GM12878 (cell line): ENCODE results near the gene SUGCT. TPM values are rescaled to one million over a fixed set of nuclear protein-coding genes. Genes with fewer than 3 reads are reported as not detected.

Experiments used
- ATAC-seq: fragments of 200-7000 bp; cut with Tn5 transposase; 3 replicates; pipeline ENCODE4 v1.9.1; 2020; ENCODE audit warnings: mild to moderate bottlenecking, moderate library complexity
- BruUV-seq: library from RNA; stranded (reverse); fragments of 400-500 nt; replicated peaks from 2 replicates; lab custom pipeline; 2021; lab: Mats Ljungman, UMichigan
- CTCF ChIA-PET: fragments of 300-600 bp; sonication (Branson Sonifier 250); formaldehyde crosslinking; extraction: SDS; loops from one replicate; lab custom pipeline; 2021; ENCODE audit warnings: inconsistent platforms; lab: Yijun Ruan, JAX
- POLR2A ChIA-PET: fragments of 350-600 bp; formaldehyde crosslinking; extraction: SDS; loops from one replicate; lab custom pipeline; 2021; ENCODE audit warnings: inconsistent platforms; lab: Charles Lee
- RAD21 ChIA-PET: fragments of 300-600 bp; sonication (Branson Sonifier 250); formaldehyde crosslinking; loops from one replicate; lab custom pipeline; 2023; ENCODE audit warnings: antibody characterized with exemption; ENCODE audit not compliant: unreplicated experiment; lab: Charles Lee
- SMC1A ChIA-PET: fragments of 300-600 bp; sonication (Branson Sonifier 250); formaldehyde crosslinking; loops from one replicate; lab custom pipeline; 2023; ENCODE audit not compliant: unreplicated experiment, uncharacterized antibody; lab: Charles Lee
- DNase-seq: peaks from one replicate; pipeline ENCODE4 v3.0.0-alpha.2; 2011; ENCODE audit warnings: low read depth, low spot score
- FAIRE-seq: peaks from 3 replicates; lab custom pipeline; 2011; peaks lifted over from hg19 to GRCh38; lab: Jason Lieb, UNC
- H2AFZ ChIP-seq: 2 replicates; pipeline ENCODE4 v1.6.0; 2011; ENCODE audit warnings: low read depth, low read length, control low read depth; ENCODE audit not compliant: control insufficient read depth
- H3K27ac ChIP-seq: 2 replicates; pipeline ENCODE4 v1.5.1; 2011; ENCODE audit warnings: control low read depth; ENCODE audit not compliant: control insufficient read depth, insufficient read depth
- H3K27me3 ChIP-seq, 2 experiments: replicated peaks in 1 of 2; 2 replicates each; pipeline versions ENCODE4 v1.6.0 to v1.6.1; 2011; ENCODE audit warnings: low read length in 1 of 2; ENCODE audit not compliant: control insufficient read depth in 2 of 2, insufficient read depth in 2 of 2
- H3K36me3 ChIP-seq, 2 experiments: 2 replicates each; pipeline ENCODE4 v1.5.1; 2011; ENCODE audit warnings: low read length in 1 of 2; ENCODE audit not compliant: control insufficient read depth in 2 of 2, insufficient read depth in 2 of 2
- H3K4me1 ChIP-seq: 2 replicates; pipeline ENCODE4 v1.6.1; 2011; ENCODE audit warnings: mild to moderate bottlenecking, low read length, moderate library complexity, mixed read lengths; ENCODE audit not compliant: control insufficient read depth, insufficient read depth
- H3K4me2 ChIP-seq: 2 replicates; pipeline ENCODE4 v1.6.0; 2011; ENCODE audit warnings: control low read depth; ENCODE audit not compliant: control insufficient read depth, insufficient read depth
- H3K4me3 ChIP-seq: fragments of 200-600 bp; sonication (generic); 2 replicates; pipeline ENCODE4 v1.5.1; 2016
- H3K79me2 ChIP-seq: 2 replicates; pipeline ENCODE4 v1.6.0; 2011; ENCODE audit warnings: low read length; ENCODE audit not compliant: control insufficient read depth, insufficient read depth
- H3K9ac ChIP-seq: 2 replicates; pipeline ENCODE4 v1.8.0; 2011; ENCODE audit warnings: low read length, control low read depth, mixed read lengths; ENCODE audit not compliant: control insufficient read depth, insufficient read depth
- H3K9me3 ChIP-seq: replicated peaks from 3 replicates; pipeline ENCODE4 v1.5.1; 2011; ENCODE audit warnings: mild to moderate bottlenecking, low read length; ENCODE audit not compliant: control insufficient read depth, insufficient read depth
- H4K20me1 ChIP-seq: 2 replicates; pipeline ENCODE4 v1.6.0; 2011; ENCODE audit not compliant: control insufficient read depth, insufficient read depth
- E2F4 ChIP-seq: IDR thresholded peaks from 2 replicates; pipeline ENCODE4 v1.6.1; 2012; ENCODE audit warnings: low read depth, low read length, improper control_type of control experiment
- E4F1 ChIP-seq: fragments of 450-650 bp; IDR thresholded peaks from 2 replicates; pipeline ENCODE4 v1.6.1; 2018; ENCODE audit warnings: borderline replicate concordance, mild to moderate bottlenecking; ENCODE audit not compliant: partially characterized antibody
- GABPA ChIP-seq: IDR thresholded peaks from 2 replicates; pipeline ENCODE4 v1.6.1; 2014; ENCODE audit warnings: antibody characterized with exemption, low read depth, mild to moderate bottlenecking, inconsistent platforms
- HDAC2 ChIP-seq: fragments of 200-600 bp; sonication (generic); IDR thresholded peaks from 2 replicates; pipeline ENCODE4 v1.6.1; 2017
- IKZF2 ChIP-seq, 2 experiments: fragments of 450-650 bp; IDR thresholded peaks; 2 replicates each; pipeline ENCODE4 v1.6.1; 2017; ENCODE audit warnings: mild to moderate bottlenecking in 2 of 2, moderate library complexity in 2 of 2
- IRF3 ChIP-seq: fragments of 450-650 bp; IDR thresholded peaks from 2 replicates; pipeline ENCODE4 v1.6.1; 2014; ENCODE audit warnings: mild to moderate bottlenecking
- PAX8 ChIP-seq: fragments of 450-650 bp; IDR thresholded peaks from 2 replicates; pipeline ENCODE4 v1.6.1; 2017; ENCODE audit warnings: mild to moderate bottlenecking, moderate library complexity
- PKNOX1 ChIP-seq: fragments of 450-650 bp; IDR thresholded peaks from 2 replicates; pipeline ENCODE4 v1.6.1; 2016; ENCODE audit warnings: mild to moderate bottlenecking
- RELB ChIP-seq: fragments of 450-650 bp; IDR thresholded peaks from 2 replicates; pipeline ENCODE4 v1.6.1; 2017; ENCODE audit warnings: low read depth, mild to moderate bottlenecking, moderate library complexity
- SIX5 ChIP-seq: IDR thresholded peaks from 2 replicates; pipeline ENCODE4 v1.6.1; 2011; ENCODE audit warnings: mild to moderate bottlenecking, low read depth, low read length, moderate library complexity; ENCODE audit not compliant: severe bottlenecking
- TCF12 ChIP-seq: IDR thresholded peaks from 2 replicates; pipeline ENCODE4 v1.6.1; 2011; ENCODE audit warnings: low read depth, mild to moderate bottlenecking, low read length
- TCF7 ChIP-seq: IDR thresholded peaks from 2 replicates; pipeline ENCODE4 v1.6.1; 2014; ENCODE audit warnings: antibody characterized with exemption, borderline replicate concordance
- ZNF274 ChIP-seq: IDR thresholded peaks from one replicate; pipeline ENCODE4 v1.8.0; 2011; ENCODE audit not compliant: insufficient read length, insufficient read depth
- WGBS: methylation state at CpG from one replicate; pipeline ENCODE4 v1.1.6; 2016; ENCODE audit warnings: low lambda C conversion rate; ENCODE audit not compliant: insufficient replicate concordance, insufficient coverage; ENCODE audit errors: missing lambda C conversion rate; 5-methylcytosine and 5-hydroxymethylcytosine counted together
- in situ Hi-C: fragments of 300-500 bp; cut with MboI; formaldehyde crosslinking; loops from 9 replicates; pipeline ENCODE4 v1.14.3; 2018; ENCODE audit warnings: mixed read lengths
- intact Hi-C: fragments of 100-400 bp; cut with micrococcal nuclease; formaldehyde crosslinking; loops from one replicate; pipeline ENCODE4 v1.14.2; 2022; ENCODE audit not compliant: unreplicated experiment
- polyA plus RNA-seq, 11 experiments: library from polyadenylated mRNA; depleted of rRNA in 4 of 11; unstranded in 6 of 11; stranded (reverse) in 5 of 11; fragments of >200 nt; fragmentation: Nextera tagmentation in 4 of 11; fragmentation: Illumina TruSeq in 1 of 11; extraction: Ambion mirVana in 4 of 11; extraction: Trizol in 1 of 11; gene quantifications; 1 replicate in 1 of 11; 2 replicates in 10 of 11; pipeline versions ENCODE4 v1.2.1 to v1.2.3, GENCODE V29; 2011 to 2016; ENCODE audit warnings: inconsistent platforms in 2 of 11, missing spikeins in 2 of 11, low read depth in 1 of 11
- total RNA-seq, 4 experiments: library from RNA; depleted of rRNA in 3 of 4; stranded (reverse); fragments of >200 nt in 3 of 4; fragmentation: Illumina TruSeq in 1 of 4; extraction: Trizol in 1 of 4; gene quantifications; 2 replicates each; pipeline versions ENCODE4 v1.2.1 to v1.2.3, GENCODE V29; 2013 to 2021

Gene SUGCT
- total and polyA plus RNA-seq, 10 of the 15 experiments (the other 5 are each of a cell fraction or from before 2014, with no cell fraction given): 0.08 to 1.2 (median 0.67) TPM; not detected in 1

GRCh38 chr7:40177071-40177470 lies 42.3 kb downstream of the SUGCT start (continued):
- TF ChIP-seq E2F4: no peak
- no peak for TF ChIP-seq TCF12
- TF ChIP-seq E4F1: no peak
- TF ChIP-seq PAX8: no peak

- WGBS: 74% methylated on average over 3 of the region's 4 CpGs
- no peak for DNase-seq
- Histone ChIP-seq H3K4me1 (no peaks in the 10 kb centered on the region), H3K4me2 (no peak overlapping the region), H3K36me3 (no peaks in the 10 kb centered on the region), H2AFZ (no peak overlapping the region), H3K27me3 (no peaks in the 10 kb centered on the region), H3K9me3 (no peaks in the 10 kb centered on the region), H4K20me1 (no peaks in the 10 kb centered on the region), H3K4me3 (no peak overlapping the region), H3K79me2 (no peaks in the 10 kb centered on the region), H3K9ac (no peak overlapping the region), H3K27ac (no peak overlapping the region)
- CTCF ChIA-PET: no interaction called here
- no peak for ATAC-seq
- POLR2A ChIA-PET: no interaction called here
- RAD21 ChIA-PET: no interaction called here
- BruUV-seq: no TSS peak
- FAIRE-seq: no peak
- SMC1A ChIA-PET: no interaction called here
- in situ Hi-C loops (no loop called here), intact Hi-C loops (no loop called here)
- TF ChIP-seq TCF7: no peak
- no peak for TF ChIP-seq PKNOX1
- TF ChIP-seq GABPA: no peak
- no peak for TF ChIP-seq RELB
- no peak for TF ChIP-seq IKZF2 (IDR thresholded peaks at IDR 0.05)
- TF ChIP-seq IRF3: no peak
- TF ChIP-seq SIX5: no peak
- TF ChIP-seq HDAC2: no peak
- TF ChIP-seq ZNF274: no peak
Observed at GRCh38 chr7:40182452-40182851, 47.6 kb downstream of the SUGCT start.
